Measurements from ENCODE around the gene VAMP5. TPM values are rescaled to one million over a fixed set of nuclear protein-coding genes. Genes with fewer than 3 reads are reported as not detected.
A peak's percentile ranks its signal among the peaks of the same experiment; 100 is the strongest.
"Not testable (repeated sequence)": the region's sequence is repeated elsewhere in the genome, so short reads cannot be mapped to it uniquely, and the experiment has no call there.

The VAMP5 gene
- total and polyA plus RNA-seq, 2 experiments from 2014 or later = 2.7 to 36.1 TPM

DNA sequence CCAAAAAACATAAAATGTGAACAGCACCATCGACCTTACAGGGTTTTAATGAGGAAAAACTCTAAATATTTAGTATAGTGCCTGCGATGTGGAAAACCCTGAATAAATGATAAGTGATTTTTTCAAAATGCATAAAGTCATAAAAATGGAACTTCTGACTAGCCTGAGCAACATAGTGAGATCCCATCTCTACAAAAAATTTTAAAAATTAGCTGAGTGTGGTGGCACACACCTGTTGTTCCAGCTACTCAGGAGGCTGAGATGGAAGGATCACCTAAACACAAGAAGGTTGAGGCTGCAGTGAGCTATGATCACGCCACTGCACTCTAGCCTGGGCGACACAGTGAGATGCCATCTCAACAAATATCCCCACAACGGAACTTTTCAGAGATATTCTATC is 27.1 kb upstream of the VAMP5 start:
- no peak for DNase-seq (ENCODE audit: low spot score)
- peaks cover 48% of the 10 kb centered on the region for H3K79me2 ChIP-seq

DNA sequence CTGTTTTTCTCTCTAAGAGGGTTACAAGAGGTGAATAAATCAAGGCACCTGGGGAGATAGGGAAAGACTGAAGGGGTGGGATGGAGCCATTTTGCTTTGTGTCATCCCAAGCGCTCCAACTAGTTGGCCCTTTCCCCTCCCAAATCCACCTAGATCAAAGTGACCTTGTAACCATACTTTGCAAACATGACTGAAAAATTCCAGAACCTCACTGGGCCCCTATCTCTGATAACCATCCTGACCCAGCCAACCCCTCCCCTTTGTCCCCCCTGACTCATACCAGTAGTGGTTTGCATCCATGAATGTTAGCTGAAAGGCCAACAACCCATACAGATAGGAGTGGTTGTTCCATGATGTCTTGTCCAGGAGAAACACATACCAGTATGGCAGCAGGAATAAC is 26.1 kb upstream of the VAMP5 start:
- no peak overlapping the region for H3K4me2 ChIP-seq
- no peaks in the 10 kb centered on the region for H3K9me2 ChIP-seq (replicated peaks; ENCODE audit: insufficient read depth)
- no peaks in the 10 kb centered on the region for H3K36me3 ChIP-seq (replicated peaks; ENCODE audit: insufficient read depth, low read depth)
- H3K4me1 ChIP-seq (ENCODE audit: insufficient read depth) = peaks cover 15% of the 10 kb centered on the region
- H3K4me3 ChIP-seq = no peak overlapping the region
- 95% methylated on average over 1 of the region's 1 CpG for WGBS (ENCODE audit: low lambda C conversion rate, missing lambda C conversion rate)
- H4K20me1 ChIP-seq (ENCODE audit: insufficient read depth, poor library complexity, severe bottlenecking) = no peaks in the 10 kb centered on the region
- H3K27me3 ChIP-seq = no peaks in the 10 kb centered on the region
- H3K9me3 ChIP-seq (ENCODE audit: low read depth) = no peaks in the 10 kb centered on the region
- no peak overlapping the region for H3K27ac ChIP-seq
- TF ChIP-seq, protein P1, sequence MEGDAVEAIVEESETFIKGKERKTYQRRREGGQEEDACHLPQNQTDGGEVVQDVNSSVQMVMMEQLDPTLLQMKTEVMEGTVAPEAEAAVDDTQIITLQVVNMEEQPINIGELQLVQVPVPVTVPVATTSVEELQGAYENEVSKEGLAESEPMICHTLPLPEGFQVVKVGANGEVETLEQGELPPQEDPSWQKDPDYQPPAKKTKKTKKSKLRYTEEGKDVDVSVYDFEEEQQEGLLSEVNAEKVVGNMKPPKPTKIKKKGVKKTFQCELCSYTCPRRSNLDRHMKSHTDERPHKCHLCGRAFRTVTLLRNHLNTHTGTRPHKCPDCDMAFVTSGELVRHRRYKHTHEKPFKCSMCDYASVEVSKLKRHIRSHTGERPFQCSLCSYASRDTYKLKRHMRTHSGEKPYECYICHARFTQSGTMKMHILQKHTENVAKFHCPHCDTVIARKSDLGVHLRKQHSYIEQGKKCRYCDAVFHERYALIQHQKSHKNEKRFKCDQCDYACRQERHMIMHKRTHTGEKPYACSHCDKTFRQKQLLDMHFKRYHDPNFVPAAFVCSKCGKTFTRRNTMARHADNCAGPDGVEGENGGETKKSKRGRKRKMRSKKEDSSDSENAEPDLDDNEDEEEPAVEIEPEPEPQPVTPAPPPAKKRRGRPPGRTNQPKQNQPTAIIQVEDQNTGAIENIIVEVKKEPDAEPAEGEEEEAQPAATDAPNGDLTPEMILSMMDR (IDR thresholded peaks at IDR 0.05; ENCODE audit: poor library complexity) = no peak
- TF ChIP-seq EZH2 (IDR thresholded peaks at IDR 0.05; ENCODE audit: borderline replicate concordance) = no peak
- no peak for TF ChIP-seq EZH2phosphoT487 (IDR thresholded peaks at IDR 0.05; ENCODE audit: low read depth, severe bottlenecking, unreplicated experiment)
- no peak for DNase-seq (ENCODE audit: low spot score)
- H3K79me2 ChIP-seq = peaks cover 48% of the 10 kb centered on the region
- H2AFZ ChIP-seq = no peak overlapping the region

More for the DNA sequence above, 27.1 kb upstream of the VAMP5 start:
- no peaks in the 10 kb centered on the region for H3K9me2 ChIP-seq (replicated peaks; ENCODE audit: insufficient read depth)
- no peak overlapping the region for H3K4me3 ChIP-seq
- peaks cover 15% of the 10 kb centered on the region for H3K4me1 ChIP-seq (ENCODE audit: insufficient read depth)
- no peaks in the 10 kb centered on the region for H3K9me3 ChIP-seq (ENCODE audit: low read depth)
- no peaks in the 10 kb centered on the region for H4K20me1 ChIP-seq (ENCODE audit: insufficient read depth, poor library complexity, severe bottlenecking)
- no peaks in the 10 kb centered on the region for H3K36me3 ChIP-seq (replicated peaks; ENCODE audit: insufficient read depth, low read depth)
- no peak overlapping the region for H3K27ac ChIP-seq
- H2AFZ ChIP-seq = no peak overlapping the region
- H3K27me3 ChIP-seq = no peaks in the 10 kb centered on the region
- 99% methylated on average over 5 of the region's 5 CpGs for WGBS (ENCODE audit: low lambda C conversion rate, missing lambda C conversion rate)
- TF ChIP-seq EZH2phosphoT487 (IDR thresholded peaks at IDR 0.05; ENCODE audit: low read depth, severe bottlenecking, unreplicated experiment) = no peak
- TF ChIP-seq EZH2 (IDR thresholded peaks at IDR 0.05; ENCODE audit: borderline replicate concordance) = no peak
- TF ChIP-seq, protein P1 (IDR thresholded peaks at IDR 0.05; ENCODE audit: poor library complexity) = no peak
- H3K4me2 ChIP-seq = no peak overlapping the region

DNA sequence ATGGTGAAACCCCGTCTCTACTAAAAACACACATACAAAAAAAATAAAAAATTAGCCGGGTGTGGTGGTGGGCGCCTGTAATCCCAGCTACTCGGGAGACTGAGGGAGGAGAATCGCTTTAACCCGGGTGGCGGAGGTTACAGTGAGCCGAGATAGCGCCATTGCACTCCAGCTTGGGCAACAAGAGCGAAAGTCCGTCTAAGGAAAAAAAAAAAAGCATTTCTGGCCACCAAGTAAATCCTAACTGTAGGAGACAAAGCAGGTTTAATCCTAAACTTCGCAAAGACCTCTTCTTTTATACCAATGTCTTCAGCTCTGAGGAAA is 23.9 kb upstream of the VAMP5 start:
- Histone ChIP-seq H2AFZ (peak overlapping the region; percentile 32), H3K4me1 (ENCODE audit: insufficient read depth) (peaks cover 15% of the 10 kb centered on the region), H3K27ac (peak overlapping the region; percentile 63), H3K4me3 (peak overlapping the region; percentile 53), H3K79me2 (peaks cover 48% of the 10 kb centered on the region), H3K4me2 (peak overlapping the region; percentile 93)
- H4K20me1 ChIP-seq (ENCODE audit: insufficient read depth, poor library complexity, severe bottlenecking); H3K36me3 ChIP-seq (replicated peaks; ENCODE audit: insufficient read depth, low read depth); H3K9me3 ChIP-seq (ENCODE audit: low read depth); H3K9me2 ChIP-seq (replicated peaks; ENCODE audit: insufficient read depth); DNase-seq (ENCODE audit: low spot score); H3K27me3 ChIP-seq: not testable (repeated sequence)
- 74% methylated on average over 12 of the region's 12 CpGs for WGBS (ENCODE audit: low lambda C conversion rate, missing lambda C conversion rate)

DNA sequence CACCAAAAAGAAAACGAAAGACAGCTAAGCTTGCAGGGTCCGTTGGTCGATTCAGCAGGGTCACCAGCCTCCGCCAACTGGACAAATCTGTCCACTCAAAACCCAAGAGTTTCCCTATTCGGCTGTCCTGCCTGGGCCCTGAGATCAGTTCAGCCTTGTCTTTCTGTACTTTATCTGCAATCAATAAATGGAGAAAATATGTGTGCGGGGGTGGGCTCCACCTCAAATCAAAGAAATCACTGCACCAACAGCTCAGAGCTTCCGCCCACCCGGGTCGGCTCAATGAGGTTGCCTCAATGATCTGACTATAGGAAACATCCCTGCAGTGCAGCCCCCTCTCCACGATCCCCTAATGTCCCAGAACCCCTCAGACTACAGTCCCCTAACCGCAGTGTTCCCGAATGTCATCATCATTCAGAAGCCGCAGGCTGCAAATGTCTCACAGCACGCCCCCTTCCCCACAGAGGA is 23.4 kb upstream of the VAMP5 start:
- H3K9me2 ChIP-seq (replicated peaks; ENCODE audit: insufficient read depth) = no peaks in the 10 kb centered on the region
- H3K4me2 ChIP-seq = peak overlapping the region; percentile 93
- peak overlapping the region; percentile 63 for H3K27ac ChIP-seq
- DNase-seq (ENCODE audit: low spot score) = no peak
- H2AFZ ChIP-seq = peak overlapping the region; percentile 32
- peaks cover 48% of the 10 kb centered on the region for H3K79me2 ChIP-seq
- no peaks in the 10 kb centered on the region for H3K27me3 ChIP-seq
- no peaks in the 10 kb centered on the region for H3K9me3 ChIP-seq (ENCODE audit: low read depth)
- H3K4me3 ChIP-seq = peak overlapping the region; percentile 53
- TF ChIP-seq, protein P1 (IDR thresholded peaks at IDR 0.05; ENCODE audit: poor library complexity) = no peak
- TF ChIP-seq EZH2 (IDR thresholded peaks at IDR 0.05; ENCODE audit: borderline replicate concordance) (no peak), EZH2phosphoT487 (IDR thresholded peaks at IDR 0.05; ENCODE audit: low read depth, severe bottlenecking, unreplicated experiment) (no peak)
- no peaks in the 10 kb centered on the region for H4K20me1 ChIP-seq (ENCODE audit: insufficient read depth, poor library complexity, severe bottlenecking)
- H3K4me1 ChIP-seq (ENCODE audit: insufficient read depth) = peaks cover 15% of the 10 kb centered on the region
- H3K36me3 ChIP-seq (replicated peaks; ENCODE audit: insufficient read depth, low read depth) = no peaks in the 10 kb centered on the region
- 8% methylated on average over 11 of the region's 14 CpGs for WGBS (ENCODE audit: low lambda C conversion rate, missing lambda C conversion rate)

All from hepatocyte (in vitro differentiated cells).